ENCODE data around the gene RAD54L2.
"Not testable (repeated sequence)": the region's sequence is repeated elsewhere in the genome, so short reads cannot be mapped to it uniquely, and the experiment has no call there.

The RAD54L2 gene

GRCh38 chr3:51538459-51539290, at the start of gene RAD54L2:
Gene RAD54L2, plus strand, starts transcription at chr3:51538719. Its CDS starts 51,702 bp downstream, at chr3:51590421.
- DNase-seq (ENCODE audit: low read depth in 2 of 2) = peak; percentile 74 to 76

- peak; percentile 83 to 86 for DNase-seq (ENCODE audit: low read depth in 2 of 2)
Measured at GRCh38 chr3:51498876-51499738, 39.4 kb upstream of the RAD54L2 start.

GRCh38 chr3:51500632-51501131, 37.8 kb upstream of the RAD54L2 start:
- DNase-seq (ENCODE audit: low read depth in 2 of 2) = no peak

- peak; percentile 50 to 76 for DNase-seq (ENCODE audit: low read depth in 2 of 2)
Measured at GRCh38 chr3:51501833-51502561, 36.5 kb upstream of the RAD54L2 start.

GRCh38 chr3:51502562-51502910, 36.0 kb upstream of the RAD54L2 start:
- DNase-seq (ENCODE audit: low read depth in 2 of 2) = no peak

GRCh38 chr3:51503007-51503406, 35.5 kb upstream of the RAD54L2 start:
- DNase-seq (ENCODE audit: low read depth in 2 of 2) = no peak

GRCh38 chr3:51508255-51508654, 30.3 kb upstream of the RAD54L2 start:
- no peak for DNase-seq (ENCODE audit: low read depth in 2 of 2)

GRCh38 chr3:51510996-51511395, 27.5 kb upstream of the RAD54L2 start:
- DNase-seq (ENCODE audit: low read depth in 2 of 2) = no peak

GRCh38 chr3:51514210-51514609, 24.3 kb upstream of the RAD54L2 start:
- DNase-seq (ENCODE audit: low read depth in 2 of 2) = no peak

- no peak for DNase-seq (ENCODE audit: low read depth in 2 of 2)
Measured at GRCh38 chr3:51519848-51520247, 18.7 kb upstream of the RAD54L2 start.

GRCh38 chr3:51520906-51521730, 17.4 kb upstream of the RAD54L2 start:
- not testable (repeated sequence) for DNase-seq (ENCODE audit: low read depth in 2 of 2)

GRCh38 chr3:51522273-51522962, 16.1 kb upstream of the RAD54L2 start:
- DNase-seq (ENCODE audit: low read depth in 2 of 2) = no peak

GRCh38 chr3:51524874-51525273, 13.6 kb upstream of the RAD54L2 start:
- DNase-seq (ENCODE audit: low read depth in 2 of 2) = not testable (repeated sequence)

GRCh38 chr3:51530485-51530884, 8.0 kb upstream of the RAD54L2 start:
- no peak for DNase-seq (ENCODE audit: low read depth in 2 of 2)

- no peak for DNase-seq (ENCODE audit: low read depth in 2 of 2)
Measured at GRCh38 chr3:51535146-51536019, 3.1 kb upstream of the RAD54L2 start.

- DNase-seq (ENCODE audit: low read depth in 2 of 2) = not testable (repeated sequence)
Measured at GRCh38 chr3:51537631-51538030, 888 bp upstream of the RAD54L2 start.

GRCh38 chr3:51538115-51538458, 432 bp upstream of the RAD54L2 start:
- DNase-seq (ENCODE audit: low read depth in 2 of 2) = no peak

GRCh38 chr3:51539291-51539941, 897 bp downstream of the RAD54L2 start:
- peak; percentile 14 to 38 for DNase-seq (ENCODE audit: low read depth in 2 of 2)

GRCh38 chr3:51542596-51542995, 4.1 kb downstream of the RAD54L2 start:
- DNase-seq (ENCODE audit: low read depth in 2 of 2) = not testable (repeated sequence)

All from stimulated activated CD8-positive, alpha-beta memory T cell treated with anti-CD3 and anti-CD28 coated beads, Interleukin-2, amount 100 ng/mL, for 48 hours (primary cell).